HG03520 (cell line): ENCODE data around the gene MAP3K4.
A peak's percentile ranks its signal among the peaks of the same experiment; 100 is the strongest.

Experiments
- ATAC-seq: cut with Tn5 transposase; IDR thresholded peaks from one replicate; pipeline ENCODE4 v1.9.1; 2021; ENCODE audit warnings: mild to moderate bottlenecking, moderate library complexity; ENCODE audit not compliant: unreplicated experiment

MAP3K4 gene

DNA sequence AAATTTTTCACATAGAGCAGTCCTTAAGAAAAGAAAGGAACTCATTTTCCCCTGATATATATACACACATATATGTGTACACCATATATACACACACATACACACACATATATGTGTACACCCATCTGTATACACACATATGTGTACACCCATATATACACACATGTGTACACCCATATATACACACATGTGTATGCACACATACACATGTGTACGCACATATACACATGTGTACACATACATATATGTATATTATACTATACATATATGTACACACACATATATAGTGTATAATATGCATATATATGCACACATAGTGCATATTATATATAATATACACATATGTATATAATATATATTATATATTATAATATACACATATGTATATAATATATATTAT, 9.1 kb downstream of the MAP3K4 start:
- no peak for ATAC-seq

DNA sequence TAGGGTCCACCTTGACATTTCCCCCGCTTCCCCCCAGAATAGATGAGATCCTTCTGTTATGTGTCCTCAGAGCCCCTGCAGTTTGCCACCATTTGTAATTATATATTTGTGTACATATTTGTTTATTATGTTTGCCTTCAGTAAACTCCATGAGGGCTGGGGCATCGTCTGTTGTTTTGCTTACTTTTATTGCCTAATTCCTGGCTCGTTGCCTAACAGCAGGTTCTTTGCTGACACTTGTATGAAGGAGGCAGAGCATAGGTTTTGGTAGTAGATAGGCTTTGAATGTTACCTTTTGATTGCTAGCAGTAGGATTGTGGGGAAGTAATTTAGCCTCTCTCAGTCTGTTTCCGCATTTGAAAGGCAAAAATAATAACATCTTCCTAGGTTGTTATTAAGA, 9.9 kb downstream of the MAP3K4 start:
- ATAC-seq: no peak

DNA sequence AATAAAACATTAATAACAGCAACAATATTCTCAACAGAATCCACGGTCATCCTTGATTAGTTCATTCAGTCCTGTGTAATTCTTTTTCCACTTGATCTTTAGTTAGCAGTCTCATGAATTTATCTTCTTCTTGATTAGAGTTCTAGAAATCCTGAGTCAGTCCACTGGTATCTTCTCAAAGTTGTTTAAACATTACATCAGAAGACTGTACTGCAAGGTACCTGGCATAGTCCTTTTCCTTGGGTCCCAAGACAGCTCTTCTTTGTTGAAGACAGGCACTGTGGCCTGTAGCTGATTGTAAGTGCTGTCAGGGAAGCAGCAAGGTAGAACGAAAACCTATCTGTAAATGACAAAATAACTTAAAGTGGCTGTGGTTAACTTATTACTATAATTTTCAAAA, 11.8 kb downstream of the MAP3K4 start:
- ATAC-seq: no peak

GRCh38 chr6:161008245-161008644, 16.7 kb downstream of the MAP3K4 start:
- ATAC-seq: no peak

GRCh38 chr6:161009991-161010390, 18.4 kb downstream of the MAP3K4 start:
- no peak for ATAC-seq

- ATAC-seq: no peak
Observed at GRCh38 chr6:161010418-161010817, 18.8 kb downstream of the MAP3K4 start.

DNA sequence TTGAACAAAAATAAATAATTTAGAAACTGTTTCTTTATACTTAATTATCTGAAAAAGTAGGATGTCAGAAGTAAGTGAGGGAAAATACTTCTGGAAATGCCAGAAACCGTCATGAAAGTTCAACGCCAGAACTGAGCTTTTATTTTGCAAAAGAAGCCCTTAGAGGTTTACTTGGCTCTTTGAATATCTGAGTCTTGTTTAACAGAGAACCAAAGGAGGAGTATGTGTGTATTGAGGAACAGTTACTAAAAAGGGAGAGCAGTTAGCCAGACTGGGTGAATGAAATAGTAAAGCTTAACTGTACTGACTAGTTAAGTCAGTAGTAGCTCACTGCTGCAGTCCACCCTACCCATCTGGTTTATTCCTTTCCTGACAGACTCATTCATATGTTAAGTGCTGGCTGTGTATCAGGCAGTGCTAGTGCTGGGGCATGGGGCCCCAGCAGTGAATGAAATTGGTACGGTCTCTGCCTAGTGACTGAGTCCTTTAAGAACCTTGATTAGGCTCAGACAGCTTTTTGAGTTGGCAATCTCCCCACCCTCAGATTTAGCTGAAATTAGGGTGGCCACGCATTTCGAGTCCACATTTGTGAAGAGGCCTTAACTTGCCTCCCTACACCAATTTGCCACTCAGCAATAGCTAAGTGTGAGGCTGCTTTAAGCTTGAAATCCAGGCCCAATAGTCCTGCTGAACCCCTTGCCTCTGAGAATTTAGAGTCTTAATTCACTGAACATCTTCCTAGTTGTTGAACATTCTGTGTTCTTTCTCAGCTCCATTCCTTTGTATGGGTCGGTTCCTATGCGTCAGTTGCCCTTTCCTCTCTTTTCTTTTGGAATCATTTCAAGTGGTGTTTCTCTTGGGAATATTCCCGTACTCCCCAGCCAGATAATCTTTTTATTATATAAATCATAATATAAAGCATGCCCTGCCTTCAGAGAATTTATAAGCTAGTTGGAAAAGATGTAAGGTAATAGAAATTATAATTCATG, 20.2 kb downstream of the MAP3K4 start:
- ATAC-seq: no peak

GRCh38 chr6:161013695-161014094, 22.1 kb downstream of the MAP3K4 start:
- ATAC-seq: no peak

- ATAC-seq: no peak
Observed at GRCh38 chr6:161017766-161018564, 26.4 kb downstream of the MAP3K4 start.

- no peak for ATAC-seq
Observed at GRCh38 chr6:161019324-161019839, 27.8 kb downstream of the MAP3K4 start.

DNA sequence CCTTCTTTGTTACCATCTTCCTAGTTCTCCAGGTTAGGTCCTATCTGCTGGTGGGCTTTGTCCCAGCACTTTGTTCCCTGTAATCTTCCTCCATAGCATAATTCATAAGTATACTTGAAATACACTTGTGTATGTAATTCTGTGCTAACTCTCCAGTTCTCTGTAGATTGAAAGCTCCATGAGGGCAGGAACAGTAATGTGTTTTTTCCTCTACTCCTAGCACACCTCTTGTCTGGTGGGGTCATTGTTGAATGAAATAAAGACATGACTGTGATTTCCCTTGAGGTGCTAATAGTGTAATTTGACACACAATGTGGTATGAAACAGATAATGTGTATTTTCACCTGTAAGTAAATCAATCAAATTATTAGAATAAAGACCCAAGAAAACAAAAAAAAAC, 30.0 kb downstream of the MAP3K4 start:
- no peak for ATAC-seq

GRCh38 chr6:161021998-161022743, 30.6 kb downstream of the MAP3K4 start:
- ATAC-seq: no peak

GRCh38 chr6:161023316-161023715, 31.7 kb downstream of the MAP3K4 start:
- ATAC-seq: no peak

DNA sequence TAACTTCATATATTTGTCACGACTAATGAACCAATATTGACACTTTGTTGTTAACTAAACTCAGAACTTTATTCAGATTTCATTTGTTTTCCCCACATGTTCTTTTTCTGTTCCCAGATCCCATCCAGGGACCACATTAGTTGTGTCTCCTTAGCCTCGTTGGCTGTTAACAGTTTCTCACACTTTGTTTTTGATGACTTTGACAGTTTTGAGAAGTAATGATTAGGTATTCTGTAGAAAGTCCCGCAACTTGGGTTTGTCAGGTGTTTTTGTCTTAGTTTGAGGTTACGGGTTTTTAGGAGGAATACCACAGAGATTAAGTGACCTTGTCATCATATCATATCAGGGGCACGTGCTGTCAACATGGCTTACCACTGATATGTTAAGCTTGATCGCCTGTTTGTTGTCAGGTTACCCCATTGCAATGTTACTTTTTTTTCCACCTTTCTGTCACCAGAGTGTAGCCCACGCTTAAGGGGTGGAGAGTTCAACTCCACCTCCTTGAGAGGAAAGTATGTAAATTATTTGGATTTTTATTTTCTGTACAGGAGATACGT, 32.9 kb downstream of the MAP3K4 start:
- no peak for ATAC-seq

DNA sequence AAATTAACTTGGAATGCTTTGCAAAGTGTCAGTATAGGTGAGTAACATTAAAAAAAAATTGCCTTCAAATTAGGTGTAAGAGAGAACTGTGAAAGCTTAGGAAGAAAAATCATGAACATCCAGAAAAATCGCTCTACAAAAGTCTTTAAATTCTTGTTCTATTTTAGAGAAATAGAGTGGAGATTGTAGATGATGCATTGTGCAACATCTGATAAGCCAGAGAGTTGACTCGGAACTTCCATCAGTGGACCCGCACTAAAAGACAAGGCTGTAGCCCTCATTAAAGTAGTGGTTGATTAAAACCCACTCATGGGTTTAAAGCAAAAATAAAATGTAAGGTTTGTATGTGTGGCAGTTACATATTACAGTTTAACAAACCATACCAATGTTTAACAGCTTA, 35.8 kb downstream of the MAP3K4 start:
- ATAC-seq: no peak

DNA sequence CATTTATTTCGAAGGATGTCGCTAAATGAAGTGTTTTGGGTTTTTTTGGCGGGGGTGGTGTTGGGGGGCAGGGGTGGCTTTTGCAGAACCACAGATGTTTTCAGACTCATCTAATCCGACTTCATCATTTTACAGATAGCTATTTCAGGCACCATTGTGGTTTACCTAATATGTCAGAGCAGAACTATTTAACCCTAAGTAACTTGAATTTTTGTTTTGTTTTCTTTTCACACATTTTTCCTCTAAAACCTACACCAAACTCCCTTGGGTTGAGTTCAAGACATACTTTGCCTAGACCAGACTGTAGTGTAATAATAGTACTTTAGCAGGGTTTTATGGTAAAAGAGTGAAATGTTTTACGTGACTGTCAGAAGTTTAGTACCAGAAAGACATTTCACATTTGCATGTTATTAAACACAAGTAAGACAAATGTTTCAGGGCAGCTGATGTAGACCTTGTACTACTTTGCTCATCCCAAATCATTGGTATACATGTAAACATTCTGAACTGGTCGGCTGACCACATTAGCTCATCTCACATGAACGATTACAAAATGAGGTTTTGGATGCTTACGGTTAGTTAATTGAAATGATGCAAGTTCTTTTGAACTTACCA, 37.7 kb downstream of the MAP3K4 start:
- peak; percentile 80 for ATAC-seq

GRCh38 chr6:161031721-161032495, 40.3 kb downstream of the MAP3K4 start:
- ATAC-seq: no peak

GRCh38 chr6:161033667-161034066, 42.1 kb downstream of the MAP3K4 start:
- no peak for ATAC-seq

DNA sequence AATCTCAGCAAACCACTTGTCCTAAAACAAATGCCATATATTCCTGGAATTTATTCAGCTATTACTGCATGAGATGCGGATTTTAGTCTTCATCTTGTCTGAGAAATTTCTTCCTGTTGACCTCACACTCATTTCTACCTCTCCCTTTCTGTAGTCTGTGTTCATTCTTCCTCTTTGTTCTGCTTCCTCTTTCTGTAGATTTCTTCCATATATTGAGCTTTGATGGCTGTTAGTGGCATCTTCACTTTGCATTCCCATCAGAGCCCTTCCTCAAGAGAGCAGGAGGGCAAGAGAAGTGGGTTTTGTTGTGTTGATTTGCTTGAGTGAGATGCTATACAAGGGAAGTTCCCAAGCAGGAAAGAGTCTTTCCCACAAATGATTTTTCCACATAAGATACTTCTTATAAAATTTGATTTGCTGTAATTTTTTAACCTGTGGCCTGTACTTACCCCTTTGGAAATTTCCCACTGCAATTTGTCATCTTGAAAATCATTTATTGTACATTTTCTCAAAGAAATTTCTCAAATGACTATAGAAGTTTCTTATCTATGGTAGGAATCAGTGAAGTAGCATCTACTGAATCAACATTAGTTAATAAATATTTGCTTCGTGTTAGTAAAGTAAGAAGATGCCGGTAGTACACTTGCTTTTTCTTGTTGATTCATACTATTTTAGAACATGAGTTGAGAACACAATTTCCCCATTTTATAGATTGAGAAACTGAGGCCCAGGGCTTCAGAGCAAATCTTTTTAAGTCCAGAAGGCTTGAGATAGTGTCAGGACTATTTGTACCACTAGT, 43.8 kb downstream of the MAP3K4 start:
- no peak for ATAC-seq
